Caco-2 (cell line): ENCODE data around the gene PTGDR. TPM values are rescaled to one million over a fixed set of nuclear protein-coding genes. Genes with fewer than 3 reads are reported as not detected.

ENCODE experiments used
- BruUV-seq: library from RNA; stranded (reverse); fragments of 400-500 nt; replicated peaks from 2 replicates; lab custom pipeline; 2021; lab: Mats Ljungman, UMichigan
- CTCF ChIA-PET: fragments of 300-600 bp; sonication (Branson Sonifier 250); formaldehyde crosslinking; loops from one replicate; lab custom pipeline; 2022; ENCODE audit warnings: antibody characterized with exemption; lab: Charles Lee
- POLR2A ChIA-PET: fragments of 300-600 bp; sonication (Branson Sonifier 250); formaldehyde crosslinking; loops from one replicate; lab custom pipeline; 2022; ENCODE audit warnings: antibody characterized with exemption; lab: Charles Lee
- DNase-seq, 2 experiments: peaks; one replicate each; pipeline versions ENCODE4 v3.0.0 to v3.0.0-alpha.2; 2020 to 2022
- H3K27me3 ChIP-seq: replicated peaks from 2 replicates; pipeline ENCODE4 v1.6.0; 2011; ENCODE audit warnings: low read length; ENCODE audit not compliant: control insufficient read depth, insufficient read depth
- H3K36me3 ChIP-seq: 2 replicates; pipeline ENCODE4 v1.5.1; 2011; ENCODE audit warnings: low read length; ENCODE audit not compliant: control insufficient read depth, insufficient read depth
- H3K4me1 ChIP-seq: fragments of 250-450 bp; sonication (Bioruptor Pico); 2 replicates; pipeline ENCODE4 v1.5.1; 2020; ENCODE audit warnings: mild to moderate bottlenecking
- H3K4me3 ChIP-seq: 2 replicates; pipeline ENCODE4 v1.5.1; 2011; ENCODE audit warnings: low read depth, mild to moderate bottlenecking, control low read depth, low read length
- H3K9me3 ChIP-seq: fragments of 250-450 bp; sonication (Bioruptor Pico); 2 replicates; pipeline ENCODE4 v1.5.1; 2020; ENCODE audit warnings: mild to moderate bottlenecking, moderate library complexity
- H3K27ac Mint-ChIP-seq: one replicate; pipeline ENCODE4 v1.8.0; 2022; ENCODE audit warnings: mixed read lengths; ENCODE audit not compliant: unreplicated experiment
- H3K27me3 Mint-ChIP-seq: one replicate; pipeline ENCODE4 v1.8.0; 2022; ENCODE audit warnings: mixed read lengths; ENCODE audit not compliant: insufficient read depth, unreplicated experiment
- H3K36me3 Mint-ChIP-seq: one replicate; pipeline ENCODE4 v1.8.0; 2022; ENCODE audit warnings: mild to moderate bottlenecking, mixed read lengths; ENCODE audit not compliant: insufficient read depth, unreplicated experiment
- H3K4me1 Mint-ChIP-seq: one replicate; pipeline ENCODE4 v1.8.0; 2022; ENCODE audit warnings: low read depth, mixed read lengths; ENCODE audit not compliant: unreplicated experiment
- H3K4me3 Mint-ChIP-seq: one replicate; pipeline ENCODE4 v1.8.0; 2022; ENCODE audit warnings: mild to moderate bottlenecking, moderate library complexity, mixed read lengths; ENCODE audit not compliant: unreplicated experiment
- H3K9me3 Mint-ChIP-seq: one replicate; pipeline ENCODE4 v1.8.0; 2022; ENCODE audit warnings: mixed read lengths; ENCODE audit not compliant: unreplicated experiment
- CTCF ChIP-seq, 2 experiments: fragments of 200-600 bp in 1 of 2; IDR thresholded peaks; 1 replicate in 1 of 2; 2 replicates in 1 of 2; pipeline versions ENCODE4 v1.5.1 to v1.8.0; 2011 to 2022; ENCODE audit warnings: antibody characterized with exemption in 1 of 2, control low read depth in 1 of 2, inconsistent platforms in 1 of 2, low read depth in 1 of 2, low read length in 1 of 2, mild to moderate bottlenecking in 1 of 2, moderate library complexity in 1 of 2; ENCODE audit not compliant: insufficient read depth in 1 of 2, severe bottlenecking in 1 of 2, unreplicated experiment in 1 of 2
- intact Hi-C: fragments of 100-400 bp; cut with micrococcal nuclease; formaldehyde crosslinking; loops from one replicate; pipeline ENCODE4 v1.10.0; 2022; ENCODE audit not compliant: unreplicated experiment
- total RNA-seq: library from RNA; stranded (reverse); gene quantifications from 2 replicates; pipeline ENCODE4 v1.2.3, GENCODE V29; 2022

PTGDR gene
- total RNA-seq, 1 experiment from 2014 or later = 0.41 TPM

GRCh38 chr14:52233693-52234092, 33.8 kb upstream of the PTGDR start:
- no TSS peak for BruUV-seq
- Mint-ChIP-seq H3K27me3 (no peaks in the 10 kb centered on the region), H3K36me3 (no peaks in the 10 kb centered on the region), H3K9me3 (peaks cover 9% of the 10 kb centered on the region), H3K4me1 (peaks cover 6% of the 10 kb centered on the region), H3K27ac (no peak overlapping the region), H3K4me3 (no peak overlapping the region)
- H3K36me3 ChIP-seq = no peaks in the 10 kb centered on the region
- H3K4me3 ChIP-seq = no peak overlapping the region
- no peak for DNase-seq
- peaks cover 4% of the 10 kb centered on the region; the same call in 1 of the 2 replicates for H3K4me1 ChIP-seq
- no peak for TF ChIP-seq CTCF (IDR thresholded peaks at IDR 0.05; ENCODE audit: insufficient read depth in 1 of 2, low read depth in 1 of 2, low read length in 1 of 2, severe bottlenecking in 1 of 2, unreplicated experiment in 1 of 2)
- ChIA-PET CTCF (no interaction called here), POLR2A (no interaction called here)
- no peaks in the 10 kb centered on the region; the same call in none of the 2 replicates for H3K9me3 ChIP-seq
- intact Hi-C loops = no loop called here
- H3K27me3 ChIP-seq = no peaks in the 10 kb centered on the region

GRCh38 chr14:52235434-52235833, 32.1 kb upstream of the PTGDR start:
- peaks cover 8% of the 10 kb centered on the region for H3K9me3 Mint-ChIP-seq
- Histone ChIP-seq H3K27me3 (no peaks in the 10 kb centered on the region), H3K4me3 (no peak overlapping the region), H3K9me3 (no peaks in the 10 kb centered on the region; the same call in 1 of the 2 replicates), H3K36me3 (no peaks in the 10 kb centered on the region), H3K4me1 (no peaks in the 10 kb centered on the region)
- POLR2A ChIA-PET = no interaction called here
- BruUV-seq = no TSS peak
- TF ChIP-seq CTCF (IDR thresholded peaks at IDR 0.05; ENCODE audit: insufficient read depth in 1 of 2, low read depth in 1 of 2, low read length in 1 of 2, severe bottlenecking in 1 of 2, unreplicated experiment in 1 of 2) = no peak
- CTCF ChIA-PET = no interaction called here
- intact Hi-C loops = no loop called here
- H3K4me3 Mint-ChIP-seq = no peak overlapping the region
- H3K36me3 Mint-ChIP-seq = no peaks in the 10 kb centered on the region
- H3K4me1 Mint-ChIP-seq = peaks cover 6% of the 10 kb centered on the region
- H3K27ac Mint-ChIP-seq = no peak overlapping the region
- no peaks in the 10 kb centered on the region for H3K27me3 Mint-ChIP-seq
- no peak for DNase-seq

DNA sequence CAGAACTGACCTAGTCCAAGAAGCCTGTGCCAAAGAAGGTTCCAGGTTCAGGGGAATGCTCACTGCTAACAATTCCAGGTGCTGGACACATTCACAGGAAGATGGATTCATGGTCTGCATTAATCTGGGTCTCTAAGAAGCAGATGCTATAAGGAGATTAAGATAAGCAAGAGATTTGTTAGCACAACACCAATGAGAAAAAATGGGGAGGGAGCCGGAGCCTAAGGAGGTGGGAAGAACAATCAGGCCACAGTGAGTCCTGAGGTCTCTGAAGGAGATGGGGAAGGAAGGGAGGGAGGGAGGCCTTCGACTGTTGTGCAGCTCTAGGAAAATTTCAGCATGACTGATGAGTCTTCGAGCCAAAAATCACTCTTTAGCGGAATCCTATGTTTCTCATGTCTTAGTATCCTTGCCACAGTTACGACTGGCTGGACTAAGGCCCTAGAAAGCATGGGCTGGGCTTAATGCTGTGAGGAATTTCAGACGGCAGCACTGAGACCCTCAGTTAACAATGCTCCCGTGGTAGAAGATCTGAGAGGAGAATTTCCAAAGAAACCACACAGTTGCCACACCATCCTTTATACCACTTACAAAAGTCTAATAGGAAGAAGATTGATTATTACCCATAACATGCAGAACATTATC, 31.5 kb upstream of the PTGDR start:
- DNase-seq = no peak
- no TSS peak for BruUV-seq
- no peaks in the 10 kb centered on the region for H3K27me3 ChIP-seq
- intact Hi-C loops = no loop called here
- TF ChIP-seq CTCF (IDR thresholded peaks at IDR 0.05; ENCODE audit: insufficient read depth in 1 of 2, low read depth in 1 of 2, low read length in 1 of 2, severe bottlenecking in 1 of 2, unreplicated experiment in 1 of 2) = no peak
- H3K4me1 ChIP-seq = no peaks in the 10 kb centered on the region
- Mint-ChIP-seq H3K27ac (no peak overlapping the region), H3K27me3 (no peaks in the 10 kb centered on the region), H3K4me3 (no peak overlapping the region), H3K4me1 (peaks cover 6% of the 10 kb centered on the region), H3K36me3 (no peaks in the 10 kb centered on the region), H3K9me3 (peaks cover 3% of the 10 kb centered on the region)
- H3K36me3 ChIP-seq = no peaks in the 10 kb centered on the region
- CTCF ChIA-PET = no interaction called here
- POLR2A ChIA-PET = no interaction called here
- H3K9me3 ChIP-seq = no peaks in the 10 kb centered on the region; the same call in 1 of the 2 replicates
- no peak overlapping the region for H3K4me3 ChIP-seq
